Neural crest cell (in vitro differentiated cells): Measurements from ENCODE around the gene ALG12. TPM values are rescaled to one million over a fixed set of nuclear protein-coding genes. Genes with fewer than 3 reads are reported as not detected.

Source experiments
- DNase-seq: peaks from one replicate; pipeline ENCODE4 v3.0.0; 2021; ENCODE audit warnings: low read depth, mixed read lengths, low spot score
- H3K27ac Mint-ChIP-seq: one replicate; pipeline ENCODE4 v1.8.0; 2021; ENCODE audit warnings: mild to moderate bottlenecking, mixed read lengths; ENCODE audit not compliant: unreplicated experiment
- H3K27me3 Mint-ChIP-seq: 2 replicates; pipeline ENCODE4 v1.8.0; 2021; ENCODE audit warnings: low read depth, mild to moderate bottlenecking, mixed read lengths
- H3K36me3 Mint-ChIP-seq: 2 replicates; pipeline ENCODE4 v1.8.0; 2021; ENCODE audit warnings: low read depth, mild to moderate bottlenecking, mixed read lengths
- H3K4me1 Mint-ChIP-seq: 2 replicates; pipeline ENCODE4 v1.8.0; 2021; ENCODE audit warnings: mixed read lengths
- H3K4me3 Mint-ChIP-seq: one replicate; pipeline ENCODE4 v1.8.0; 2021; ENCODE audit warnings: mild to moderate bottlenecking, mixed read lengths
- H3K9me3 Mint-ChIP-seq: 2 replicates; pipeline ENCODE4 v1.8.0; 2021; ENCODE audit warnings: mixed read lengths
- CTCF ChIP-seq: fragments of 200-600 bp; sonication (generic); conservative IDR thresholded peaks from 2 replicates; pipeline ENCODE4 v1.5.0; 2021; ENCODE audit warnings: antibody characterized with exemption, mild to moderate bottlenecking
- total RNA-seq: library from RNA; stranded (reverse); gene quantifications from 2 replicates; pipeline ENCODE4 v1.2.1, GENCODE V29; 2021

ALG12 gene
- total RNA-seq, 1 donor from 2014 or later, result 21.2 TPM

GRCh38 chr22:49885881-49886280, 32.4 kb downstream of the ALG12 start:
- Mint-ChIP-seq H3K36me3 (peaks cover 77% of the 10 kb centered on the region), H3K9me3 (no peaks in the 10 kb centered on the region), H3K4me1 (peaks cover 6% of the 10 kb centered on the region), H3K27ac (no peak overlapping the region), H3K27me3 (no peaks in the 10 kb centered on the region), H3K4me3 (no peak overlapping the region)
- no peak for DNase-seq
- TF ChIP-seq CTCF, result no peak

GRCh38 chr22:49885281-49885680, 33.0 kb downstream of the ALG12 start:
- Mint-ChIP-seq H3K4me1 (peaks cover 9% of the 10 kb centered on the region), H3K9me3 (no peaks in the 10 kb centered on the region), H3K27ac (no peak overlapping the region), H3K4me3 (no peak overlapping the region), H3K27me3 (no peaks in the 10 kb centered on the region), H3K36me3 (peaks cover 75% of the 10 kb centered on the region)
- DNase-seq, result no peak
- no peak for TF ChIP-seq CTCF

GRCh38 chr22:49884503-49885260, 33.6 kb downstream of the ALG12 start:
- TF ChIP-seq CTCF, result no peak
- no peak overlapping the region for H3K4me3 Mint-ChIP-seq
- H3K9me3 Mint-ChIP-seq, result no peaks in the 10 kb centered on the region
- H3K4me1 Mint-ChIP-seq, result peaks cover 15% of the 10 kb centered on the region
- no peaks in the 10 kb centered on the region for H3K27me3 Mint-ChIP-seq
- H3K27ac Mint-ChIP-seq, result no peak overlapping the region
- H3K36me3 Mint-ChIP-seq, result peaks cover 74% of the 10 kb centered on the region
- no peak for DNase-seq

GRCh38 chr22:49884075-49884474, 34.2 kb downstream of the ALG12 start:
- no peaks in the 10 kb centered on the region for H3K9me3 Mint-ChIP-seq
- H3K36me3 Mint-ChIP-seq, result peaks cover 71% of the 10 kb centered on the region
- no peak overlapping the region for H3K27ac Mint-ChIP-seq
- DNase-seq, result no peak
- no peak overlapping the region for H3K4me3 Mint-ChIP-seq
- no peaks in the 10 kb centered on the region for H3K27me3 Mint-ChIP-seq
- TF ChIP-seq CTCF, result no peak
- peaks cover 15% of the 10 kb centered on the region for H3K4me1 Mint-ChIP-seq

- no peak for DNase-seq
- no peak for TF ChIP-seq CTCF
- H3K27ac Mint-ChIP-seq, result no peak overlapping the region
- H3K36me3 Mint-ChIP-seq, result peaks cover 67% of the 10 kb centered on the region
- peaks cover 4% of the 10 kb centered on the region for H3K9me3 Mint-ChIP-seq
- H3K4me1 Mint-ChIP-seq, result peaks cover 15% of the 10 kb centered on the region
- no peaks in the 10 kb centered on the region for H3K27me3 Mint-ChIP-seq
- no peak overlapping the region for H3K4me3 Mint-ChIP-seq
Measured at GRCh38 chr22:49883294-49883640, 35.0 kb downstream of the ALG12 start.
